ENCODE measurements around the gene SORCS1. TPM values are rescaled to one million over a fixed set of nuclear protein-coding genes. Genes with fewer than 3 reads are reported as not detected.

Gene SORCS1
- polyA plus RNA-seq, 1 donor, result 18.3 TPM

DNA sequence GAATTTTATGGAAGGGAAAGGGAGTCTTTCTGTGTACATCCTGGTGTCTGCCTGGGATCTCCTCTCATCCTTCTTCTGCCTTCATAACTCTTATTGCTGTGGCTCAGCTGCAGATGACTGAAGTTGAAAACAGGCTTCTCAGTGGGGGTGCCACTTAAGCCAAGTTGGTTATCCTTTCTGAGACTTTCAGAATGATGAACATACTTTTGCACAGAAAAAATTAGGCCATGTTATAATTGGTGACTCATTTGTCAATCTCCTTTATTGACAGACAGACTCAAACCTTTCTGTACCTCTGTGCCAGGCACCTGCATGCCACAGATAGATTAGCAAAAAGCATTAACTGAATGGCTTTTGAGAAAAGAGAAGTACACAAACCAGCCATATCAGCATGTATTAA, 430.3 kb downstream of the SORCS1 start:
- no peak for DNase-seq

DNA sequence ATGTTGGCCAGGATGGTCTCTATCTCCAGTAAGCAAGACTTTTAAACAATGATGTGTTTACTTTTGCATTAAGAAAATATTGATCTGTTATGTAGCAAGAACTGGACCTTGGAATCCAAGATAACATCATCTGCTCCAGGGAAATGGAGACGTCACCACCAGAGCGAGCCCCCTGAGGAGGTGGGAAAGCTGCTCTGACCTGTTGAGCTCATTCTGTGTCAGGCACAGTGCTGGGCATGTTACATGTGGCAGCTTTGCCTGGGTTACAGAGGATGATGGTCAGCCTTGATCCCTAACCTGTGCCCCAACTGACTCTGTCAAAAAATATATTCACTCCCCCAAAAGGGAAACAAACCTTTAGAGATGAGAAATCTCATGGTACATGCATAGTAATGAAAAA, 436.3 kb downstream of the SORCS1 start:
- DNase-seq, result no peak

DNA sequence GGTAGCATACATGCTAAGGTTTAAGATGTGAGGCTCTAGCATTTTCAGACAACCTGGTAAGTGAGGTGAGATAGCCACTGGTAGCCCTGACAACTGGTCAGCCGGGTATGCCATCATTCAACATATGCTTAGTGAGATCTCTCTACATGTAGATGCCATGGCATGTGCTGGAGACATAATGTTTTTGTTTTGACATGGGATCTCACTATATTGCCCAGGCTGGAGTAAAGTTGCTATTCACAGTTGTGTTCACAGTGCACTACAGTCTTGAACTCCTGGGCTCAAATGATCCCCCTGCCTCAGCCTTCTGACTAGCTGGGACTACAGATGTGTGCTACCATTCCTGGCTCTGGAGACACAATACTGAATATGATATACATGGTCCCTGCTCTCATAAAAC, 437.3 kb downstream of the SORCS1 start:
- DNase-seq, result no peak

DNA sequence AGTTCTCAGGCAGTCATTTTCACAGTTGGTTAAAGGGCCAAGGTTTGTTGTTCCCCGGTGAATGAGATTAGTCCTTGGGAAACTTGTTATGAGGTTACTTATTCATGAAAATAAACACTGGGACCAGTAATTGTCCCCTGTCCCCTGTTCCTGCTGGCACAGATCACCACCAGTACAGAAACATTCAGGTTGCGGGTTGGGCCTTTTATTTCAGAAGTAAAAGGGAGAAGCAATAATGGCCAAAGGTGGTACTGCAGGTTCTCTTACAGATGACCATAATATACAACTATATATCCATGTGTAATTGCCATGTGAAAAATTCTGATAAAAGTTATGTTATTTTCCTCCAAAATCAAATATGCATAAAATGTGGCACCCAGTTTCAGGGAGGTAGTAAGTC, 442.0 kb downstream of the SORCS1 start:
- DNase-seq, result no peak

DNA sequence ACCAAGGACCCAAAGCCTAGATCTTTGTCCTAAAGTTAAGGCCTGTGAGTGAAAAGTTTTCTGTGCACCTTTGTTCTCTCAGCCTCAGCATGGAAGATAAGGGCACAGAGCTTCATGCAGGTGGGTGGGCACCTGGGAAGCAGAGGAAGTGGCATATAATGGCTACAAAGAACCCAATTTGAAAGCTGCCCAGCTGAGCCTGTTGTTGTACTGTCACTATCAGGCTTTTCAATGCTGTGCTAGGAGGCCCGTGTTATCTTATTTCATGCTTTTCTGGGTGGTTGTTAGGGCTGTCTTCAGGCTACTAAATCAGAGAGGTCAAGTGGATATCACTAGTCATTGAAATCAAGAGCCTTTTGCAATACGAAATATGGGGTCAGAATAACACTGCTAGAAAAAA, 443.8 kb downstream of the SORCS1 start:
- DNase-seq, result no peak

DNA sequence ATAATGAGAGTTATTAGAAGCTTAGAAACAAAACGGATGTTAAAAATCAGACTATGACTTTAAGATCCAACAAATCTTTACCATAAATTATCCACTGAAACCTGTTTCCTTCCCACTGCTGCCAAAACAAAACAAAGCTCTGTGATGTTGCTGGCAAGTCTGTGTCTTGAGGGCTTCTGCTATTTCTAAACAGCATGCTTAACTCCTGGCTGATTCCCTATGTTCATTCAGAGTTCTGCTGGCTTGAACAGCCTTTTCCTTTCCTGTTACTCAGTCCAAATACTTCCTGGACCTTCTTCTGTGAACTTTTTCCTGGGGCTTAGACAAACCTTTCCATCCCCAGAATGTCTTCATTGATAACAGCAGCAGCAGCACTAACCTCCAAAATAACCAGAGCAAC, 448.1 kb downstream of the SORCS1 start:
- peak; percentile 11 for DNase-seq

DNA sequence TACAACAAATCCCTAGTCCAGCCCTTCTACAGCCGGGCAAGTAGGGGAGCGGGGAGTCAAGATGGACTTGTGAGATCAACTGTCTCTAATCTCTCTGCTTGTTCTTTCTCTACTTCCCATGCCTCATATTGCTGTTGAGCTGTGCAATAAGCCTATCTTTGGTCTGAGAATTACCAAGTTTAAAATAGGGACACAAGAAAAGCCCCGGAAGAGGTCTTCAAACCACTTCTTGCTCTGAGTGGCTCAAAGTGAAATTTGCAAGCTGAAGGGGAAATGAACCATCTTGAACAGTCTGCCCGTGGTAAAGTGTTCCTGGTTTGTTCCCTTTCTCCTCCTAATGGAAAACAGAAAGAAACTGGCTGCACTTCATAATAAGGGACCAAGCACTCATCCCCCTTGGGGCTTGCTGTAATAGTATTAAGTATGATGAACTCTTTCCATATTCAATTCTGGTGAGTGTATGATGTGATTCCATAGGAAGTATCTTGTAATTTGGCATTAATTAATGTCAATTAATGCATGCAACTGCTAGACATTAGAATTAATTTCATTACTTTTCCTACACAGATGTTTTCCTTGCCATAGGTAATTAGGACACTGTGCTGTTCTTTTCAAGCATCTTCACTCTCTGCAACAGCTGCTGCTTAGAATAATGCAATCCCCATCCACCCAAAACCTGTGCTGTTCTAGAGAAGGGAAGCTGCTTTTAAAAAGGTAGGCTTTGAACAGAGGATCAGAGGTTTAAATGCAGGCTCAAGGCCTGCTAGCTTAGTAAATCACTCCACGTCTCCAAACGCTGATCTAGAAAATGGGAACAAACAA, 449.6 kb downstream of the SORCS1 start:
- DNase-seq, result no peak

DNA sequence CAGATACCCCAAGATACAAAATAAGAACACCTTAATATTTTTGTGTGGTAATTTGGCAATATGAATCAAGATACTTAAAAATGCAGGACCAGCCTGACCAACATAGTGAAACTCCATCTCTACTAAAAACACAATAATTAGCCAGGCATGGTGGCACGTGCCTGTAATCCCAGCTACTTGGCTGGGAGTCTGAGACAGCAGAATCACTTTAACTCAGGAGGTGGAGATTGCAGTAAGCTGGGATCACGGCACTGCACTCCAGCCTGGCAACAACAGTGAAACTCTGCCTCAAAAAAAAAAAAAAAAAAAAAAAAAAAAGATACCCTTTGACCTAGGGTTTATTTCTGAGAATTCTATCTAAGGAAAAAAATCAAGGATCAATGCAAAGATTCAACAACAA, 450.7 kb downstream of the SORCS1 start:
- DNase-seq, result no peak

DNA sequence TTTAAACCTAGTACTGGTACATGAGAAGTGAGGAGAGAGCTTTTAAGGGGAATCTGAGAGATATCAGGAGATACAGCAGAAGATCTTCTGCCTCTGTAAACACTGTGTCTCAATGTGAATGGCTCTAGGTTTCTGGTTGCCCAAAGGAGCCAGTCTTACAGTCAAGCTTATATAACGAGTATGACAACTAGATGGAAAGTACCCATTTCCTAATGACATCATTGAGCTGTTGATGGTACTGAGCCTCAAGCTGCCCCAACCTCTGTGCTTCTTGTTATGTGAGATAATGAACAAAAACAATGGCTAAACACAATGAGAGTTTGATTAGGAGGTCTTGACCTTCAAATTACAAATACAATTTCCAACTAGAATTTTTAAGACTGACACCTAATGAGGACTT, 451.5 kb downstream of the SORCS1 start:
- no peak for DNase-seq

DNA sequence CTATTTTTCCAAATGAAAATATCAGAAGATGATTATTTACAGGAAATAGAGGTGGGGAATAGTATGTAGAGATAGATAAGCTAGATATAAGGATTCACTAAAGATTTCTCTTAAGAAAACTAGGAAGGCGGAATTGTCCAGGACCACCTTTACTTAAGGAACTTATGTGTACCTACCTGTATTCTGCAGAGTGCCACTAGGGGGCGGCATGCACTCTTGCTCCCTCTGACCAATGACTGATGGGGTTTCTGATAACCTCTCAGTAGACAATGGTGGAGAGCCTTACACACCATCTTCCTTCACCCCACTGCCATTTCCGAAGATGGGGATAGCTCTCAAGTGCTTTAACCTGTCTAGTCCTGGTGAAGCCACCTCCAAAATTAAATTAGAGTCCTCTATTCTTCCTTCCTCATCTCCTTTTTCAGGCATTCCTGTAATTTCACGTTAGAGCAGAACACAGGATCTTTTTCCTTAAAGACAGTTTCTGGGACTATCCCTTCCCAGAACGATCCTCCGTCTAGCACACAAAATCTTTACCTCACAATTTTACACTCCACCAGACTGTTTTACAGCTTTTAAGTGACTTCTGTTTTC, 453.1 kb downstream of the SORCS1 start:
- no peak for DNase-seq

DNA sequence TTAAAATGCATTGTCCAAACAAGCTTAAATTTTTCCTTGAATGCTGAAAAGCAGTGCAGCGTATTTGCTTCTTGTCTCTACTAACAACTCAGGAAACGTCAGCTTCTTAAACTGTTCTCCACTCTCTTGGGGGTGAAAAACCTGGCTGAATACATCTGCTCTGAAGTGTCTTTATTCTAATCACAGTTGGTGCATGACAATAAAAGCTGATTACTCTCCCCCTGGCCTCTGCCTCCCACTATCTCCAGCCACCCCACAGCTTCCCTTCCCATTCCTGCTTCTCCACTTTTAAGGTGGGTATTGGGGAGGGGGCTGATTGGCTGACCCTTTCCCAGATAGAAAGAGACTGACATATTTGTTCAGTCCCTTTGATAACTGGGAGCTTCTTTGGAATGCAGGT, 456.0 kb downstream of the SORCS1 start:
- no peak for DNase-seq

DNA sequence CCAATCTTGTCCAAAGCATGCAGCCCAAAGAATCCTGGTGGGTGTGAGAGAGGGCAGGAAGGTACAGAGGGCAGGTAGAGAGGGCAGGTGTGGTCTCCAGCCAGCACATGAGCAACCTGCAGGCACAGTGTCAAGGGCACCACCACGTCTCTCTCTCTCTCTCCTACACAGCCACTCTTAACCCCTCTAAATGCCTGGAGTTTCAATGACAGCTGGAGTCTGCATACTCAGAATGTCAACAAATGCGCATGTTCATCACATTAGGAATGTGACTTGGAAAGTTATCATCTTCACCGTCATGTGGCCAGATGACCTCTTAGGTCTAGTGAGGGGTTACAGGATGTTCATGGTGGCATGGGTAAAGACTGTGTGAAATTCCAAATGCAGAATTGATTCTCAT, 456.8 kb downstream of the SORCS1 start:
- DNase-seq, result no peak

DNA sequence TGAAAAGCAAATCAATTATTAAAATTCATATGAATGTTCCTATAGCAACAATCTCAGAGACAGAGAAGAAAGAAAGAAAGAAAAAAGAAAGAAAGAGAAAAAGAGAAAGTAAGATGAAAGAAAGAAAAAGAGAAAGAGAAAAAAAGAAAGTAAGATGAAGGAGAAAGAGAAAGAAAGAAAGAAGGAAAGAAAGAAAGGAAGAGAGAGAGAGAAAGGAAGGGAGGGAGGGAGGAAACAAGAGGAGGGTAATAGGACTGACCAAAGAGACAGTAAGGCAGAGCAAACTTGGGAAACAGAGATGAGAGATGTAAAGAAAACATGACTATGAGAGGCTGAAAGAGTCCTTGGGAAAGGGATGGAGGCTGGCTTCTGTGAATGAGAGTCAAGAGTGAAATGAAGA, 458.4 kb downstream of the SORCS1 start:
- no peak for DNase-seq

DNA sequence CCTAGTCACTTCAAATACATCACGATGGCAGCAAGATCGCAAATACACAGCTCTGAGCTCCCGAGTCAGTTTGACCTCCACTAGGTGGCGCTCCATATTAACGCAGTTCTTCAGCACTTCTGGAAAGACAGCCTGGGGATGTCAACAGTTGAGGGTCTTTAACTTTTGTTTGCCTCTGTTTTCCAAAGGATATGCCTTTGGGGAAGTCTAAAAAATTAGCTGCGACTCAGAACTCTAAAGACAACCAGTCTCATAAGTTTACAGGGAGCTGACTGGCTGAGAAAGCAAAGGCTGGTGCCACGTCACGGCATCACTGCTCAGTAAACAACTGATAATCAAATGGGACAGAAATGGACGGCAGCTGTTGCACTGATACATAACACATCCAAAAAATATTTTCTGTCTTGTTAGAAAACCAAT, 458.8 kb downstream of the SORCS1 start:
- DNase-seq, result peak; percentile 89

DNA sequence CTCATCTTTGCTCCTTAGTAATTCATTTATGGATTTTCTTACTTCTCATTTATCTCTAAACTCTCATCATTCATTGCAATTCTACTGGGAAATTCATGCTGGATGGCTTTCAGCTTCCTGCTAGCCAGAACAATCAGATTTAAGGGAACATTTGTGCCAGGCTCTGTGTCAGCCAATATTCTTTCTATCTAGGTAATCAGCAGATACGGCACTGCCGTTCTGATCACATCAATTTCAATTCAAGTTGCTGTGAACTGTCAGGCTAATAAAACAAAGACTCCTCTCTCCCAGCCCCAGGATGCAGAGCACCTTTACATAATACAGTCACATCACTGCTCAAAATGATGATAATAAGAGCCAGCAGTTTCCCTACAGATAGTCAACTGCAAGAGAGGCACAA, 468.3 kb downstream of the SORCS1 start:
- DNase-seq, result no peak

DNA sequence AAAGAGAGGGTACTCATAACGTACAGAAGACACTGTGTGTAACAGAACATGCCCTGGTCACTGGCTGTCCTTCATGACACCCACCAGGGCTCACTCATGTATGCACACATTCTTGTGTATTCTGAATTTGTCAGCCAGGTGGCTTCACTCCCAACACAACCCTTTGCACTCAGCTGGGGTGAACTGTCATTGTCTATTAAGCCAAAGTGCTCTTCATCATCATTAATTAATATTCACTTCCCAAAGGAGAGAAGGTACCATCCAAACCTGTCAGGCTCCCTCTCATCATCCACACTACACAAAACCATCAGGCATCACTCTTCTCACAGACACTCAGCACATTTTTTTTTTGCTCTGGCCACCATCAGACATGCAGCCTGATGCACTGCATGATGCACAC, 469.8 kb downstream of the SORCS1 start:
- DNase-seq, result no peak

DNA sequence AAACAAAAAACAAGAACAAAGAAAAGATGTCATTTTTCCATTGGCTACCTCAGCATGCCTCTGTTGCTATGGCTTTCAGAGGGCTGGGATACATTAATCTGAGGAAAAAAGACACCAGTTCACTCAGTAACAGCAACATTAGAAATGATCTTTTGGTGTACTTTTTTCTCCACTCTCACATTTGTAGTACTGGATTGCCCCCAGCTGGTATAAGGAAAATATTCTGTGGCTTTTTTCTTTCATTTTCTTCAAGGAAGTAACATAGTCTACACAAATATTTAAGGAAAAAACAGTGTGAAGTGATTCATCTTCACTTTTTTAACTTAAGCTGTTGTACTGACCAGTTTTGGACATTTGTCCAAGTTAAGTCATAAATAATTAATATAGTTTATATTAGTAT, 482.3 kb downstream of the SORCS1 start:
- peak; percentile 3 for DNase-seq

DNA sequence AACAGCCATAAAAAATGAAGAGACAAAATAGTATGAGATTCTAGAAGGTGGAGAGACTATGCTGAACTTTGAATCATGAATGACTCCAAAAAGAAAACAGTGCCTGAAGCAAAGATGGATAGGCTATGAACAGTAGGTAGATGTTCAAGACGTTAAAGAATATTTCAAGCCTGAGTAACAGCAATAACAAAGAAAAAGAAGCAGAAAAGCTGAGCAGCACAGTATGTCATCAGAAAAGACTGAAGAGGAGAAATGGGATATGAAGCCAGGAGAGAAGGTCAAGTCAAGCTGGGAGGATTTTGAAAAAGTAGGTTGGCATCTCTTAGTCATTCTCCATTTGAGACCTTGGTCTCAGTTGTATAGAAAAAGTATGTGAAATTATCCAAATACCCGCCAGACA, 484.4 kb downstream of the SORCS1 start:
- DNase-seq, result no peak

DNA sequence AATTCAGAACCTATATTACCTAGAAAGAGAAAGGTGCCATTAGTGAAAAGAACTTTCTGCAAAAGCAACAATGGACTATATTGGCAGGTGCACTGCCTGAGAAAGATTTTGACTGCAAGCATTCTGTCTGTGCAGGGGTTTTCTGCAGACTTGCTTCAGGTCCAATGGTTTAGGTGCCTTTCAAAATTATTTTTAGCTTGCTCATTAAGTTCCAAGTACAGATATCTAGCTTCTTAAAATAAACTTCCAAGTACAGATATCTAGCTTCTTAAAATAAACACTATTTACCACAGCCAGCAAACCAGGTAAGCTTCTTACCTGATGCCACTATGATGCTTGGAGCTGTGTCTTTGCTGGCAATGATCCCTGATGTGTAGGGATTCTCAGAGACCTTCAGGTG, 485.2 kb downstream of the SORCS1 start:
- DNase-seq, result no peak

DNA sequence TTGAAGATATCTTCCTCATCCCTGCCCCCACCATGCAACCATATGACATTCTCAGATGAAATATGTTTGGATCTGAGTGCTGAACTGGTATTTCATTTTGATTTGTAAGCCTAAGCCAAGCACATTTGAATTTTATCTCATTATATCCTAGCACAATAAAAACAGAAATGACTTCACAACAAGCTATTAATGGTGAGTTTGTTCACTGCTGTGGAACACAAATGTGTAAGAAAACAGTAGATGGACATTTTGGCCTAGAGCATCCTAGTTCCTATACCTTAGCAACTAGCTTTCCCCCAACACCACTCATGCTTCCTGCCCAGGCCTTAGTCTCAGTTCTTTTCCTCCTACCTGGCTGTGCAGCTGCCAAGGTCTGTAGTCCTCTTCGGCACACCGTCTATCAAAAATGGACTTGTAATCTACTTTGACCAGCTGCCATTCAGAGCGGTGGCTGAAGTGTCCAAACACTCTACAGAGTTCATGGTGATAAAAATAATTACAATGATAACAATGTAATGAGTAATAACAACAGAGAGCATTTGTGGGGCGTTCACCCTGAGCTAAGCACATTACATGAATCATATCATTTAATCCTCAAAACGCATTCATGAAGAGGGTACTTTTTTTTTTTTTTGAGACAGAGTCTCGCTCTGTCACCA, 491.9 kb downstream of the SORCS1 start:
- no peak for DNase-seq

DNA sequence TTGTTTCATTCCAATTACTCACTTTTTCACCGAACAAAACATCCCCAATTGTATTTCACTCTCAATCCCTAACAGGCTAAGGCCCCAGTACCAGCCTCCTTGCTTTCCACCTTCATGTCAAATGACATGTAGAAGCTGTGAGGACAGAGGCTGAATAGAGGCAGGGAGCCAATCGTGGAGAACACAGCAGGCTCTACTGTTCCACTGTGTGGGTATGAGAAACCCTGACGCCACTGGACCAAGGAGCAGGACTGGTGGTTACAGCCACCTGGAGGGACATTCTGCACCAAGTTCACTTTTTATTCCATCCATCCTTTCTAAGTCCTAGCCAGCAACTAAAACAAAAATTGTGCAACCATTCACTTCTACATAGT, 502.8 kb downstream of the SORCS1 start:
- DNase-seq, result no peak

DNA sequence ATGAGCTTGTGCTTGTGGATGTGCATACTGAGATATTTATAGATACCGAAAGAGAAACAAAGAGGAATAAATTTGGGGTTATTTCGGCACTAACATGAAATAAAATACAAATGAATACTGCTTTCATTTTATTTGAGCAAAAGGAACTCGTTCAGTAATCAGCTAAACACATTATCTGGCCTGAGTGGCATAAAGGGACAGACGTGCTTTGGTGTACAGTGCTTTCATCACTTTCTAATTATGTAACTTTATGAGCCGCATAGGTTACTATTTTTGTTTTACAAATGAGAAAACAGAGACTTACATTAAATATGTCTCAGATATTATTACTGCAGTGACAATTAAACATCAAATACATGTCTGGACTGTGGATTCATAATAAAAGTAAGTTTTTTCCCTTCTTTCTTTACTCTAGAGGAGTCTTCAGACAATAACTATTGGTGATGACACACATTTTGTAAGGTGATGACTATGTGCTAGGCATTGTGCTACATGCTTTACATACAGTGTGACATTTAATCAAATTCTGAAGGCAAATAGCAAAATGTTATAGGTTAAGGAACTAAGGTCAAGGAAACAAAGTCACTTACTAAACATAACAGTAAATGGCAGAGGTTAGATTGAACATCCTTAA, 503.3 kb downstream of the SORCS1 start:
- no peak for DNase-seq

DNA sequence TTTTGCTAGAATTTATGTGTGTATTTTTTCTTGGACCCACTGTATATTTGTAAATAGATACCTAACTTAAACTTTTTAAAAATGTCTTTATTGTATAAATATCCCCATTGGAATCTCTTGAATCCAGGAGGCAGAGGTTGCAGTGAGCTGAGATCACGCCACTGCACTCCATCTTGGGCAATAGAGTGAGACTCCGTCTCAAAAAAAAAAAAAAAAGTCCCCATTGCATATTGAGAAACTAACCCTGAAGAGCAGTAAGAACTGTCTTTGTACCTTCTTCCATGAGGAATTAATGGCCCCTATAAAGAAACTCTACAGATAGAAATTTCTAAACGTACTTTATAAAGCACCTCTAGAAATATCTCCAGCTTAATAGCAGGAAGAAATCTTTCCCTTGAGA, 504.0 kb downstream of the SORCS1 start:
- no peak for DNase-seq

Measured in left kidney (tissue), 2 donors.